Endothelial cell of umbilical vein (primary cell): ENCODE measurements around the gene DPP3.
A peak's percentile ranks its signal among the peaks of the same experiment; 100 is the strongest.

Source experiments
- CTCF ChIP-seq, 2 donors: IDR thresholded peaks; 1 replicate in 1 of 2; 2 replicates in 1 of 2; pipeline ENCODE4 v1.5.1; 2011; ENCODE audit warnings: low read length in 2 of 2, mild to moderate bottlenecking in 2 of 2, moderate library complexity in 2 of 2, control low read depth in 1 of 2, inconsistent platforms in 1 of 2, low read depth in 1 of 2; ENCODE audit not compliant: insufficient read depth in 1 of 2; ENCODE audit errors: extremely low read depth in 1 of 2
- EZH2 ChIP-seq: IDR thresholded peaks from 2 replicates; pipeline ENCODE4 v1.6.1; 2012; ENCODE audit warnings: borderline replicate concordance, low read depth, mild to moderate bottlenecking, moderate library complexity, low read length, inconsistent platforms; ENCODE audit not compliant: severe bottlenecking
- MAX ChIP-seq: IDR thresholded peaks from 2 replicates; pipeline ENCODE4 v1.6.1; 2011; ENCODE audit not compliant: insufficient read depth, insufficient read length
- MYC ChIP-seq: IDR thresholded peaks from one replicate; pipeline ENCODE4 v1.6.1; 2011; ENCODE audit warnings: mild to moderate bottlenecking, low read depth, low read length
- POLR2A ChIP-seq: IDR thresholded peaks from 2 replicates; pipeline ENCODE4 v1.6.1; 2012; ENCODE audit warnings: low read depth, mild to moderate bottlenecking, control low read depth, low read length
- POLR2AphosphoS5 ChIP-seq: IDR thresholded peaks from 2 replicates; pipeline ENCODE4 v1.6.1; 2012; ENCODE audit warnings: low read depth, mild to moderate bottlenecking, control low read depth, low read length, moderate library complexity; ENCODE audit not compliant: insufficient read depth

GRCh38 chr11:66495401-66495854 is 15.2 kb downstream of the DPP3 start:
- TF ChIP-seq CTCF (IDR thresholded peaks at IDR 0.05; ENCODE audit: extremely low read depth in 1 of 2, insufficient read depth in 1 of 2, low read depth in 1 of 2, low read length in 2 of 2) (peak in 1 of 2 donors; percentile 12), POLR2AphosphoS5 (no peak), MAX (no peak), POLR2A (no peak), EZH2 (no peak), MYC (no peak)
